ENCODE measurements around the gene CHN2.

The CHN2 gene

GRCh38 chr7:29354340-29354739, 159.8 kb downstream of the CHN2 start:
- DNase-seq (ENCODE audit: extremely low read depth in 1 of 2, low read depth in 1 of 2), result no peak

GRCh38 chr7:29355388-29355787, 160.8 kb downstream of the CHN2 start:
- no peak for DNase-seq (ENCODE audit: extremely low read depth in 1 of 2, low read depth in 1 of 2)

DNA sequence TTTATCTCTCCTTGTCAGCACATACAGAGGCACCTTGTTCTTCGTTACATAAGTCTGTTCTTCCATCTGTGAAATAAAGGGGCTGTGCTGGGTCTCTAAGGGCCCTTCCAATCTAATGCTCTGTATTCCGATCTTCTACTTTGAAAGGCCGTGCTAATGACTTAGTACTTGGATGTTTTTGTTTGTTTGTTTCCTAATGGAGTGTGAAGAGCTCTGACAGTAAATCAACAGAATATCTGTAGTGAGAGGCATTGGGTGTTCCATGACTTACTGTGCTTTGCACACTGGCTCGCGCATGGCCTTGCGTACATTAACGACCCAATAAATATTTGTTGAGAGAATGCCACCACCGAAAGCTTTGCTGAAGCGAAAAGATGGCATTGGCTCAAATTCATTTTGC, 162.1 kb downstream of the CHN2 start:
- no peak for DNase-seq (ENCODE audit: extremely low read depth in 1 of 2, low read depth in 1 of 2)

DNA sequence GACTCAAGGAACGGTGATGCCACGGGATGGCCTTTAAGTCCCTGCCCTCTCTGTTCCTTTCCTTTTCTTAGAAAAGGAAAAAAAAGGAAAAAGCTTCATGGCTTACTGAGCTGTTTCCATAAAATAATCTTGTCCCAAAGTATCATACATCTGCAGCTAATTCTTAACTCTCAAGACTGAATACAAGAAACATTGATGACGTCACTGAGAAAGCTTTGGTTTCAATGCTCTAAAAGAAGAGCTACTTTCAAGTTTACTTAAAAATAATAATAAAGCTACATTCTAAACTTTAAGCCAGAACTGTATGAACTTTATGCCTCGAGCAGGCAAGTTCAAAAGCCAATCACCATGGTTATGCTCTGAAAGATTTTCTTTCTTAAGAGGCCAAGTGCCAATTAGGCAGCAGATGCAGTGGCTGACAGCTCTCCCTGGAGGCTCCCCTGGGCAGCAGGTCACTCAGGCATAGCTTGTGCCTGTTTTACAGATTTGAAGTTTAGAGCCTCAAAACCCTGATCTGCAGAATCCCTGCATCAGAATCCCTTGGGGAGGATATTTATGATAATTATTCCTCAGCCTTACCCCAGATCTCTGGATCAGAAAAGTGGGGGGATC, 165.0 kb downstream of the CHN2 start:
- no peak for DNase-seq (ENCODE audit: extremely low read depth in 1 of 2, low read depth in 1 of 2)

DNA sequence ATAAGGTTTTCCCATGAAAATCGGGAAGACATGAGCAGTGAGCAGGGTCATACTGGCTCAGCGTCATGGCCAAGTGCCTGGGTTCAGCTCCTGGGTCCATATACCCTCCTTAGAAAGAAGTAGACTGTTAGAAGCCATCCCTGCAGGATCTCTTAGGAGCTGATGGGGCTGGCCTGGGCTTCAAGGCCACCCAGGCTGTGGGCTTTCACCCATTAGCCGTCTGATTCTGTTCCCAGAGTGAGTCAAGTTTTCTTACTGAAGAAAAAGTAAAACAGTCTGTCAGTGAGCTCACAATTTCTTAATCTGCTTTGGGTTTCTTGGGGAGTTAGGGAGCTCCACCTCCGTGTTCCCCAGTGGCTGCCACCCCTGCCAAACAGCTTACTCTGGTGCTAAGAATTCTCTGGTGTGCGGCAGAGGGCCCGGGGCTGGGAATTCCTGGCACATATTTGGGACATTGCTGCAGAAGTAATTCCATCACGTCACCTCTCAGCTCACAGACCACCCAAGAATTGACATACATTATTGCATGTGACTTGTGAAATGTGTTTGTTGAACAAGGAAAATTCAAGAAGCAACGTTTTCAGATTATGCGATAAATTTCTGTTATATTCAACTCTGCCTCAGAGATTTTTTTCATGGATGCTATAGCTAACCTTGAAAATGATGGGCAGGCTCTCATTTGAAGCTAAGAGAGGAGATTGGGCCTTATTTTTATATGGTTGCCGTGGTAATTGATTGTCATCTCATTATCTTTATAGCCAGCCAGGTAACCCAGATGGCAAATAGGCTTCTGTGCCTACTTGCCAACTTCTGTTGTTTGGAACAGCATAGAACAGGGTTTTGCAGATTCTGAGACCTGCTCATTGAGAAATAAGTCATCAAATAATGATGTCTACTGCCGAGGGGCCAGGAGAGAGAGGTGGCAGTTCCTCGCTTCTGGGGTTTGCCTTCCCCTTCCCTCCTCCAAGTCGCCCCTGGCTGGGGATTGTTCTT, 166.4 kb downstream of the CHN2 start:
- DNase-seq (ENCODE audit: extremely low read depth in 1 of 2, low read depth in 1 of 2), result no peak

DNA sequence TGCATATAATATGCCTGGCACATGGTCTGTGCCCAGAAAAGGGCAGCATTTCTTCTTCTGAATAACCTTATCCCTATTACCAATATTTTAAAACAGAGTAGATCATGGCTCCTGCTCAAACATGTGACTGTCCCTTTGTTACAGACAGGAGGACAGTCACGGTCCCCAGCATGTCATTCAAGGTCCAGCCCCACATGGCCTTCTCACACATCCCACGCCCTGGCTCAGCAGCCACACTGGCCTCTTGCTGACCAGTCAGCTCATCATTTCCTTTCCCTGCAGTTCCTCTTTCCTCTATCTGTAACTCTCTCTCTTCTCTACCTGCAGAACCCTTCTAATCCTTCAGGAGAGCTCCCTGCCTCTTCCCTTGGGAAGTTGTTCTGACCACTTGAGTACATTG, 167.8 kb downstream of the CHN2 start:
- DNase-seq (ENCODE audit: extremely low read depth in 1 of 2, low read depth in 1 of 2), result no peak

- no peak for DNase-seq (ENCODE audit: extremely low read depth in 1 of 2, low read depth in 1 of 2)
Measured at GRCh38 chr7:29363636-29364425, 169.3 kb downstream of the CHN2 start.

GRCh38 chr7:29364661-29365060, 170.1 kb downstream of the CHN2 start:
- DNase-seq (ENCODE audit: extremely low read depth in 1 of 2, low read depth in 1 of 2), result no peak

DNA sequence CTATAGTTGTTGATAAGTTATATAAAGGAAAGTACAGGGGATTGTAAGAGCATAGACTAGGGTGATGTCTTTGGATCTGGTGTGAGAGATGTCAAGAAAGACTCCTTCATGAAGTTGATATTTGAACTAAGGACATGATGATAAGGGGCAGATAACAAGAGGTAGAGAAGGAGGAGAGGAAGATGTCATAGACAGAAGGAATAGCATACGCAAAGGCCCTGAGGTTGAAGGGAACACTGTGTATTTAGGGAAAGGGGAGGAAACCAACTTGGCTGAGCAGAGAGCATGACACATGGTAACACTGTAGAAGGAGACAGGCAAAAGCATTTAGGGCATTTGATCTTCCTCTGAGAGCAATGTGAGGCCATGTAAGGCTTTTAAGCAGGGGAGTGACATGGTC, 170.8 kb downstream of the CHN2 start:
- DNase-seq (ENCODE audit: extremely low read depth in 1 of 2, low read depth in 1 of 2), result no peak

- DNase-seq (ENCODE audit: extremely low read depth in 1 of 2, low read depth in 1 of 2), result no peak
Measured at GRCh38 chr7:29367784-29368183, 173.2 kb downstream of the CHN2 start.

GRCh38 chr7:29369909-29370488, 175.4 kb downstream of the CHN2 start:
- DNase-seq (ENCODE audit: extremely low read depth in 1 of 2, low read depth in 1 of 2), result no peak

DNA sequence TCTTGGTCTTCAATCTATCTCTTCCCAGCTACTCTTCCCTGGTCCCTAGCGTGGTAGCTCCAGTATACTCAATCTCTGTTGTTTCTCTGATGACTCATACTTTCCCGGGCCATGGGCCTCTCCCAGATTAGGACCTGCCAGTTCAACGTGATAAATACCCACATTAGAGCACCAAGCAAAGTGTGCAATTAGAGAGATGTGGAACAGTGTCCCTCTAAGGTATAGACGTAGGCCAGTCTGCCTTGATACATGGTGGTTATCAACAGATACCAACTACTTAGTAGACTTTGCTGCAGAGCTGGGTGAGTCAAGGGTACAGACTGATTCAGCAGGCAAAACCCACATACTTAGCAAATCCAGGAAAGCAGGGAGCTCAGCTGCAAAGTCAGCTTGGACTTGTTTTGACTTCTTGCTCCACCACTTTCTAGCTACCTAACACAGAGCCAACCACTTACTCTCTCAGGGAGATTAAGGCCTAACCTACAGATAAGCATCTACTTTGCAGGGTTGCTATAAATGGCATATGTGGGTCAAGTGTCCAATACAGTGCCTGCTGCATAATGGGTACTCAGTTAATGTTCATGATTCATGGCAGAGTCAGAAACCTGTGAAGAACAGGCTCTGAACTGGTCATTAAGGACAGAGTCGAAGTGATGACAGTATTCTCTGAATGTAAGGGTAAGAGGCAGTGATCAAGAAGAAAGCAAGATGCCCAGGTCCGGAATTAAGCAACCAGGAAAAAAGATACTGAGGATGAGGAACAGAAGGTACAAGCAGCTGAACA, 176.1 kb downstream of the CHN2 start:
- no peak for DNase-seq (ENCODE audit: extremely low read depth in 1 of 2, low read depth in 1 of 2)

DNA sequence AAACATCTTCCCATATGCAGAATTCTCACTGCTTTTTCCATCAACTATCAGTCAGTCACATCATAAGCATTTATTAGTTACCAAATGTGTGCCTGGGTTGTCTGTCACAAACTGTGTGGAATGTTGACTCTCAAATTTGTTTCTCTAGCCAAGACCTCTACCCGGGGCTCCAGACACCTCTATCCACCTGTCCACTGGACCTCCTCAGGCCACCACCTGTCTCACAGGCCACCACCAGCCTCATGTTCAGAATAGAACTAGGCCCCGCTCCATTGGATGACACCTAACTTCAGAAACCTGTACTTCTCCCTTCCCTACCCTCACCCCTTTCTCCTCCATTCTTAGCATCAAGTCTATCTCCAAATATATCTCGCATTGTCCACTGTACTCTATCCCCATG, 176.9 kb downstream of the CHN2 start:
- DNase-seq (ENCODE audit: extremely low read depth in 1 of 2, low read depth in 1 of 2), result no peak

DNA sequence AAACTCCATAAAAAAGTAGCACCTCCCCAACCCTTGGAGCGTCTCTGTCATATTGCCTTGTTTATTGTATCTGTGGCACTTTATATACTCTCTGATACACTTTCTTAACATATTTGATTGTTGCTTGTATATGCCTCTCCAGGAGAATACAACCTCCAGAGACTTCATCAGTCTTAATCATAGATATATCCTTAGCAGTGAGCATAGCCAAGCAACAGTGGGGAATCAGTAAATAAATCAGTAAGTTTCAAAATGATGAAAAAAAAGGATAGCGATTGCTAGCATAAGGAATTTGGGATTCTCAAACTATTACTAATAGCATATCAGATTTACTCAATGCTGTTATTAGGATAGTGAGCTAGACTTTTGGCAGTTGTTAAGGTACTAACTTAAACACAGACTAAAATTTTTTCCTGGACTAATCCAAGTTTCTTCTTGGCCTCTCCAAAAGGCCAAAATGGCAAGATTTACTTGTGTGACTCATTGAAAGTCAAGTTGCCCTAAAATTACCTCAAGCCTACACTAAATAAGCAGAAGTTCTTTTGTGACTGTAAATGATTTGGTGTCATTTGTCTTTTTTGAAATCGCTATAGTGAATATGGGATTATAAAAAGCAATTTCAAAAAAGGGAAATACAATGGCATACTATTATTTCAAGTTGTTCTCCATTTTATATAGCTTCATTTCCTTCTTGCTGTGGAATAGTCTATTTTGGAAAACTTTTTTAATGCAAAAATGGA, 177.9 kb downstream of the CHN2 start:
- no peak for DNase-seq (ENCODE audit: extremely low read depth in 1 of 2, low read depth in 1 of 2)

GRCh38 chr7:29375641-29376562, 181.3 kb downstream of the CHN2 start:
- no peak for DNase-seq (ENCODE audit: extremely low read depth in 1 of 2, low read depth in 1 of 2)

GRCh38 chr7:29377718-29378117, 183.1 kb downstream of the CHN2 start:
- DNase-seq (ENCODE audit: extremely low read depth in 1 of 2, low read depth in 1 of 2), result no peak

- DNase-seq (ENCODE audit: extremely low read depth in 1 of 2, low read depth in 1 of 2), result no peak
Measured at GRCh38 chr7:29379551-29379950, 185.0 kb downstream of the CHN2 start.

- no peak for DNase-seq (ENCODE audit: extremely low read depth in 1 of 2, low read depth in 1 of 2)
Measured at GRCh38 chr7:29381206-29382094, 186.9 kb downstream of the CHN2 start.
